SIG-M5 treated with dmso at 0.1 percent for 504 hours (cell line): ENCODE data around the gene CHM.
A peak's percentile ranks its signal among the peaks of the same experiment; 100 is the strongest.
"Not testable (repeated sequence)": the region's sequence is repeated elsewhere in the genome, so short reads cannot be mapped to it uniquely, and the experiment has no call there.

ENCODE experiments used
- DNase-seq: peaks from one replicate; lab custom pipeline; 2025; ENCODE audit not compliant: unreplicated experiment; lab: John Stamatoyannopoulos, UW

CHM gene, protein sequence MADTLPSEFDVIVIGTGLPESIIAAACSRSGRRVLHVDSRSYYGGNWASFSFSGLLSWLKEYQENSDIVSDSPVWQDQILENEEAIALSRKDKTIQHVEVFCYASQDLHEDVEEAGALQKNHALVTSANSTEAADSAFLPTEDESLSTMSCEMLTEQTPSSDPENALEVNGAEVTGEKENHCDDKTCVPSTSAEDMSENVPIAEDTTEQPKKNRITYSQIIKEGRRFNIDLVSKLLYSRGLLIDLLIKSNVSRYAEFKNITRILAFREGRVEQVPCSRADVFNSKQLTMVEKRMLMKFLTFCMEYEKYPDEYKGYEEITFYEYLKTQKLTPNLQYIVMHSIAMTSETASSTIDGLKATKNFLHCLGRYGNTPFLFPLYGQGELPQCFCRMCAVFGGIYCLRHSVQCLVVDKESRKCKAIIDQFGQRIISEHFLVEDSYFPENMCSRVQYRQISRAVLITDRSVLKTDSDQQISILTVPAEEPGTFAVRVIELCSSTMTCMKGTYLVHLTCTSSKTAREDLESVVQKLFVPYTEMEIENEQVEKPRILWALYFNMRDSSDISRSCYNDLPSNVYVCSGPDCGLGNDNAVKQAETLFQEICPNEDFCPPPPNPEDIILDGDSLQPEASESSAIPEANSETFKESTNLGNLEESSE

DNA sequence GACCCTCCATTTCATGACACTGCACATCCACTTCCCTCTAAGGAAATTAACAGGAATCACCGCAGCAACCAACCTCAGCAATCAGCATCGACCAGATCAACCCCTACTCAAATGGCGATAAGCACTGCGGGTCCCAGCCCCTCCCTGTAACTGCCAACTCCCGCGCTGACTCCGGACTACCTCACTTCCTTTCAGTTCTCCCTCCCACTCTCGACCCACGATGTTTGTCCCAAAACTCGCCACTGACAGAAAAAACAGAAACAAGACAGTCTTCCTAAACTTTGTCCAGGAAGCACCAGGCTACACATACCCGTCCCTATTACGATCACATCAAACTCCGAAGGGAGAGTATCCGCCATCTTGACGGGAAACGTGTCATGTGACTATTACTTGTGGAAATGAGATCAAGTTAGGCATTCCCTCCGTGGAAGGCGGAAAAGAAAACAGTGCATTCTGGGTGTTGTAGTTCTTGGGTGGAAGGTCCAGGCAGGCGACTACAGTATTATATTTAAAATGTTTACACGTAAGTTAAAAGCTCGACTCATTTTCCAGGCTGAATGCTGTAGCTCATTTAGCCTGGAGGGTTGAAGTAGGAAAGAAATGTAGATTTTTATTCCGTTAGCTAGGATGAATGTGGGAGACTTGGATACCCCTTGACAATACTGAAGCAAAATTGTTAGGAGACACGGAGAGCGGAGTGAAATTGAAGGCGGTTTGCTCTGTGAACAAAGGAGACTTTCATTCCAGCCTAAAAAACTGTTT, at the start of gene CHM:
Gene CHM (minus strand): TSS at position 385 of the 762 bp plus-strand sequence. CDS start 26 bp downstream, at position 359.
- no peak for DNase-seq

DNA sequence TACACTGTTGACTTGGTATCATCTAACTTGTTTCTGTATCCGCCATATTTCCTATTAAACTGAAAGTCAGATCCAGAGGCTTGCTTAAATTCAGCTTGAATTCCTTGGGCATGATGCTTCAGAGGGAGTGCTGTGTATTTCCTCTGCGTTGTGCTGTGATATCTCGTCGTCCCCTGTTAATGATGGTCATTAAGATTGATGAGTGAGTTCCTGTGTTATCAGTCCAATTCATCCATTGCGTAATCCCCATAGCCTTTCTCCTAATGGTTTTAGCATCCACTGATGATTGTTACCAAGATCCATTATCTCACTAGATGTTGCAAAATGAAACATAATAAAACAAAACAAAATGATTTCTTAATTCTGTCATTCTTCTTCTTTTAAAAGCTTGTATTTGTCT, 31.3 kb upstream of the CHM start:
- DNase-seq: no peak

DNA sequence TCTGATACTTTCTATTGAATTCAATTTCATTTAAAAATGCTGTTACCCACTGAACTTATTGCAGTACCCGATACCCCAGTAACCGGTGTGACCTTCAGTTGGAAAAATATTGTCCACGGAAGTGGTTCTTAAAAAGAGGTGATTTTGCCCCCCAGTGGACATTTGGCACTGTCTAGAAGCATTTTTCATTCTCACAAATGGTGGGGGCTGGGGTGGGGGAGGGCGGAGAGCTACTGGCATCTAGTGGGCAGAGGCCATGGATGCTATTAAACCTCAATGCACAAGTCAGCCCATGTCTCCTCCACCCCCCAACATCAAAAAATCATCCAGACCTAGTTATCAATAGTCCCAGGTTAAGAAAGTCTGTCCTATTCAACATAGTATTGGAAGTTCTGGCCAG, 19.6 kb upstream of the CHM start:
- DNase-seq: no peak

DNA sequence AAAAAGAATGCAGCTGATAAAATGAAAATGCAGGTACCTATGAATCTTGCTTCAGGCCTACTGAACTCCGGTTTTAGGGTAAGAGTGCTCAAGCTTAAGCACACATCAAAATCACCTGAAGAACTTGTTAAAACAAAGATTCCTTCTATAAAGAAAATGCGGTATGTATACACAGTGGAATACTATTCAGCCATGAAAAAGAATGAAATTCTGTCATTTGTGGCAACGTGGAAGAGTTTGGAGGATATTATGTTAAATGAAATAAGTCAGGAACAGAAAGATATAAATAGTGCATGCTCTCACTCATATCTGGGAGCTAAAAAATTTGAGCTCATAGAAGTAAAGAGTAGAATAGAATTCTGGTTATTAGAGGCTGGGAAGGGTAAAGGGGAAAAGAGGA, 14.0 kb upstream of the CHM start:
- no peak for DNase-seq

DNA sequence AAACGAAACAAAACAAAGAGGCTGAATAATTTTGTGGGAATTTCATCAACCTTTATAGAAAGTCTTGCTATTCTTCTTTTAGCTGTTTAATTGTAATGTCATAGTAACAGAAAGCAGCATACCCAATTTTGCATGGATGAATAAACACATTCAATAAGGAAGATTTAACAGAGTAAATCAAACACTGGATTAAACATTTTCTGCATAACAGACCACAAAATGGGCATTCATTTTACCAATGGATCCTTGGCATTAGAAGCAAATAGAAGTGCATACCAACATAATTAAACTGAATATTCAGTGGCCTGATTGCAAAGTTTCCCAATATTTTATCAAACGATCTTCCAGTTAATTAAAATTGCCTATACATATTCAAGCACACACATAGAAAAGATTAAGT, 4.4 kb upstream of the CHM start:
- no peak for DNase-seq

DNA sequence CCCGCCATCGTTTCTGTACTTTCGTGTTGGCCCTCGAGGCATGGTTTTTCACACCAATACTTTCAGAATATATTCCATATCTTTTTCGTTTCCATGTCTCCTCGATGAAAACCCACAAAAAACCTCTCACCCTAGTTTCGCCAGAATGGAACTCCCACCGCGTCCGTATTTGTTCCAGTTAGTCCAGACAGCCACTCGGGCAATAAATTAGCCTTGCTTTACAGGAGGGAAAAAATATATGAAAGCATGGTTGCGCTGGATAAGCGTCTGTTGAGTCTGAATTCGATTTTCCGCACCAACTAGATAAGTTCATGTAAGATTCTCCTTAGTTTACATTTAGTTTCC, 550 bp upstream of the CHM start:
- no peak for DNase-seq

DNA sequence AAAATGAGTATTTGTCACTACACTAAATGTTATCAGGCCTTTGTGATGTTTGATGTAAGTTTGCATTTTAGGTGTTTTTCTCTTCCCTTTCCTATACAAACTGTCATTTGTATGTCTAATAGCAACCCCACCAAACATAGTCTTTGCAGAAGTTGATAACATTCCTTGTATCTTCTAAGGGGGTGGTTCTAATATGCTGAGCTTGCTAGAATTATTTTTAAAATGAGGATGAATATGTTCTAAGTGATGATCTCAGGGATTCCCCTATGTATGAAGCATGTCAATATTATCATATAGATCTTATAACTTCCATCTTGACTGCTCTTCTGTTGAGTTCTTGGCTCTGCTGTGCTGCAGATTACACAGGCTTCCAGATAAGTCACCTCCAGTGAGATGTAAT, 3.1 kb downstream of the CHM start:
- DNase-seq: no peak

DNA sequence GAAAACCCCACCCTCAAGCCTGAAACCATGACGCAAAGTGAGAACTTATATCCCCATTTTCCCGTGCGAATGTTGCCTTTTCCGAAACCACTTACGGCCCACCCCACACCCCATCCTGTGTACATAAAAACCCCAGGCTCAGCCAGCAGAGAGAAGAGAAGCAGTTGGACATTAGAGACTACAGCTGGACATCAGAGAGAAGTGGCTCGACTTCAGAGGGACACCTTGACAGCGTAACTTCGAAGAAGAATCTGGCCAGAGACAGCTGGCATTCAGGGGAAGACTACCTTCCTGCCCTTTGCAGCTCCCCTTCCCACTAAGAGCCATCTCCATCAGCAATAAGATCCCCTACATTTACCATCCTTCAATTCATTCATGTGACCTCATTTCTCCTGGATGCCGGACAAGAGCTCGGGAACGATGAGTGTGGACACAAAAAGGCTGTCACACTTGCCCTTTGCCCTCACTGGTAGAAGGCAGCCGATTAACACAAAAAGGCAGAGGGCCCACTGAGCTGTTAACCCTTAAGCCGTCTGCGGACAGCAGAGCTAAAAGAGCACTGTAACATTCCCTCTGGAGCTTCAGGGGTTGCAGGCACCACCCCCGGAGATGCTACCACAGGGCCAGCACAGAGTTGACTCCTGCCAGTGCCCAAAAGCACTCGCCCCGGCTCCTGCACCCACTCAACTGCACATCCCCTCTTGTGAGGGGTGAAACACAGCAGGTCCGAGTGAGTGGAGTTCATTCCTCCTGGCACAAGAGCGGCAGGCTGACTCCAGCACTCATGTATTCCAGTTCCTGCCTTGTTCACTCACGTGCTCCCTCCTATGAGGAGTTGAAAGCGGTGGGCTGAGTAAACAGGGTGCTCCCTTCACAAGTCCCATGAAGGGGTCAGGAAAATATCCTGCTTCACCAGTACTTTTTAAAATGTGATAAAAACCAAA, 7.5 kb downstream of the CHM start:
- DNase-seq: no peak

DNA sequence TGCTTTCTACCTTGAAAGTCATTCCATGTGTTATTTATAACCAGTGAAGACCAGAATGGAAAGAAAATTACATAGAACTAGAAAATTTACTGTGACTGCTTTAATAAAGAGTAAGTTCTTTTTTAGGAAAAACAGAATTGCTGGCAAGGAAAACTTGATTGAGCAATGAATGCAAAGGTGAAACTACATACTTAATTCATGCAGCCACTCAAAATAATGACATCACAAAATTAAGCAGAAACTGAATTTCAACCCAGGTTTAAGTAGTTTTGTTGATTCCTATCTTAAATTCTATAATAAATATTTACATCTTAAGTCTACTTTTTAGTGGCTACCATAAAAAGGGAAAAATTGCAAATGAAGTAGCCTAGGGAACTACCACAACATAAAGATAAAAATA, 14.0 kb downstream of the CHM start:
- no peak for DNase-seq

DNA sequence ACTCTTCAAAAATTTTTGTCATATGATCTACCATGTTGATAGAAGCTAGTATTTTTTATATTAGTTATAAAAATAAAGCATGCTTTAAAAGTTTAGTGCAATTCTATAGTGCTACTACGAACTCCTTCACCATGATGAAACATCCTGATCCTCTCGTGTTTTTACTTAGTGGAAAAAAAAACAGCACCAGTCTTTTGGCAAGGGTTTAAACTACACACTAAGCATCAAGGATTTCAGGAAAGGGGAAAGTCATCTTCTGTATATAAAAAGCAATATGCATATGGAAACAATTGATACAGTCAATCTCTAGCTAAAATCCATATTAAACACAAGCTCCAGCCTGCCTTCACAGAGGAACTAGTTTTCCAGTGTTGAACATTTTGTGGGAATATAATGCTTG, 18.7 kb downstream of the CHM start:
- DNase-seq: no peak

DNA sequence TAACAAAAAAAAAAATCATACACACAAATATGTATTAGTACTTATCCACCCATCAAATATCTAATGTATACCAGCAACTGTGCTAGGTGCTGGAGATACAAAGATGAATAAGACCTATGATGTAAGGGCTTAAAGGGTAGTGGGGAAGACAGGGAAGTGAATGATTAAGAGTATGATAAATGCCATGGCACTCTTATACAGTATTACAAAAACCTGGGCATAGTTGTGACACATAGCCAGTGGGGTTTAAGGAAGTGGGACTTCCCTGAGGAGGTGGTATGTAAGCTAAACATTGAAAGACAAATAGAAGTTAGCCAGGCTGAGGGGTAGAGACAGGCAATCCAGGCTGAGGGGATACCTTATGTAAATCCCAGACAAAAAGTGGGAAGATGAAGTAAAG, 23.5 kb downstream of the CHM start:
- peak; percentile 3 for DNase-seq

DNA sequence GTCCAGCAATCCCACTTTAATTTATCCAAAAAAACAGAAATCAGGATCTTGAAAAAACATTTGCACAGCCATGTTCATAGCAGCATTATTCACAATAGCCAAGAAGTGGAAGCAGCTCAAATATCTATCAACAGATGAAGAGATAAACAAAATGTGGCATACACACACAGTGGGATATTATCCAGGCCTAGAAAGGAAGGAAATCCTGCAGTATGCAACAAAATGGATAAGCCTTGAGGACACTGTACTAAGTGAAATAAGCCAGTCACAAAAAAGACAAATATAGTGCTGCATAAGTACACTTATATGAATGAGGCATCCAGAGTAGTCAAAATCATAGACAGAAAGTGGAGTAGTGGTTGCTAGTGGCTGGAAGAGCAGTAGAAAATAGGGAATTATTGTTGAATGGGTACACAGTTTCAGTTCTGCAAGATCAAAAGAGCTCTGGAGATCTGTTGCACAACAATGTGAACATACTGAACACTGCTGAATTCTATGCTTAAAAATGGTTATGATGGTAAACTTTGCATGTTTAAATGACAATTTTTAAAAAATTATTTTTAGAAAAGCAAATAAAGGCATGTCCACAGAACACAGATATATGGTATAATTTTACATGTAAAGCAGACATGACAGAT, 25.6 kb downstream of the CHM start:
- DNase-seq: peak; percentile 38

DNA sequence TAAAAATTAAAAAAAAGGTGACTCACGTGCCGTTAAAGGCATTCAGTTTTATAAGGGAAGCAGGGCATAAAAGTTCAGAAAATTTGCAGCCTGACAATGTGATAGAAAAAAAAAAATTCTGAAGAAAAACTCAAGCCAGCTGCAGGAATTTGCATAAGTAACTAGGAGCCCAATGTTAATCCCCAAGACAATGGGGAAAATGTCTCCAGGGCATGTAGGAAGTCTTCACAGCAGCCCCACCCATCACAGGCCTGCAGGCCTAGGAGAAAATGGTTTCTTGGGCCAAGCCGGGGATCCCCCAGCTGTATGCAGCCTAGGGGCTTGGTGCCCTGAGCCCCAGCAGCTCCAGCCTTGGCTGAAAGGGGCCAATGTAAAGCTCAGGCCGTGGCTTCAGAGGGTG, 31.2 kb downstream of the CHM start:
- no peak for DNase-seq

DNA sequence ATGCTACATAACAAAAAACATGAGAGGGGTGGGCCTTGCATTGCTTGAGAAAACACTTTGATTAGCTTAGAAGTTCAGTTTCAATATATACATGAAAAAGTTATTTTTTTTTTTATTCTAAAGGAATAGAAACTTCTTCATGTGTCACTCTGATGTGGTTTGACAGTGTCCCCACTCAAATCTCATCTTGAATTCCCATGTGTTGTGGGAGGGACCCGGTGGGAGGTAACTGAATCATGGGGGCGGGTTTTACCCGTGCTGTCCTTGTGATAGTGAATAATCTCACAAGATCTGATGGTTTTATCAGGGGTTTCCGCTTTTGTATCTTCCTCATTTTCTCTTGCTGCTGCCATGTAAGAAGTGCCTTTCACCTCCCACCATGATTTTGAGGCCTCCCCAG, 32.4 kb downstream of the CHM start:
- not testable (repeated sequence) for DNase-seq

DNA sequence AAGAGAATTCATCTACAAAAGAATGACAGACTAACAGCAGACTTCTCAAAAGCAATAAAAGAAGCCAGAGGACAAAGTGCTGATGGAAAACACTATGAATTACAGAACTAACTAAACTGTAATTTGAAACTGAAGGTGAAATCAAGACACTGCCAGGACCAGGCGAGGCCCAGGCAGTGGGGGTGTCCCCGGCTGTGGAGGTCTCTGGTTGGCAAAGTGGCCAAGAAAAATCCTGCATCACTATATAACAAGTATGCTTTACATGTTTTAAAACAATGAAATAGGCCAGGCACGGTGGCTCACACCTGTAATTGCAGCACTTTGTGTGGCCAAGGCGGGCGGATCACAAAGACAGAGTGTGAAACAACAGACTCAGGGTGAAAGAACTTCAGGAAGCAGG, 32.9 kb downstream of the CHM start:
- DNase-seq: no peak

DNA sequence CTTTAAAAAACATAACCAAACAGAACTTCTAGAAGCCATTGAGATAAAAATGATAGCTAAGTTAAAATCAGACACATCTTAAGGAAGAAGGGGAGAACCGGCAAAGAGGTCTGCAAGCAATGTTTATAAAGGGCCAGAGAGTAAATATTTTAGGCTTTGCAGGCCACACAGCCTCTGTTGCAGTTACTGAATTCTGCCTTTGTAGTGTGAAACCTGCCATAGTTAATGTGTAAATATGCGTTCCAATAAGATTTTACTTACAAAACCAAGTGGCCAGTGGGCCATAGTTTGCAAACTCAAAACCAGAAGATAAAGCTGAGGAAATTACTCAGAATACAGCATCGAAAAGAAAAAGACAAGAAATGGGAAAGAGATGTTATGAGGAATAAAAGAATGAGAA, 33.6 kb downstream of the CHM start:
- DNase-seq: no peak

DNA sequence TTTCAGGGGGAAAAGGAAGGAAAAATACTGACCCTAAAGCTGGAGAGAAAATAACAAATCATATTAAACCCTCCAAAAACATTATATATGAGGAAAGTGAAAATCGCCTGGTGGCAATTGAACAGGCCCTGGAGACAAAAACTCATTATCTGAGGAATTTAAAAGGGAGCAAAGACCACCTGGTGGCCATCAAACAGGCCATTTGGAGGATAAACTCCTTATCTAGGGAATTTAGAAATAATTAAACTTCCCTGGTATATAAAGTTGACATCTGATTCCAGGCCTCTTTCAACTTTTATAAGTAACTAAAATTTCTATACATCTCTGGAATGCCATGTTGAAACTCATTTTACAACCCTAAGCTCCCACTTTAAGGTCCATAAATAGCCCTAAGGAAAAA, 35.2 kb downstream of the CHM start:
- no peak for DNase-seq

DNA sequence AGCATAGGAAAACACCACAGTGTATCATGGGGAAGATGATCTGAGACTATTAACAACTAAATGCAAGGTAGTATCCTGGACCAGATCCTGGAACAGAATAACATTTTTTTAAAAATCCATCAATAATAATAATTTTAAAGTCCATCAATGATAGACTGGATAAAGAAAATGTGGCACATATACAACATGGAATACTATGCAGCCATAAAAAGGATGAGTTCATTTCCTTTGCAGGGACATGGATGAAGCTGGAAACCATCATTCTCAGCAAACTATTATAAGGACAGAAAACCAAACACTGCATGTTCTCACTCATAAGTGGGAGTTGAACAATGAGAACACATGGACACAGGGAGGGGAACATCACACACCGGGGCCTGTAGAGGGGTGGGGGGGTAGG, 37.6 kb downstream of the CHM start:
- DNase-seq: not testable (repeated sequence)

DNA sequence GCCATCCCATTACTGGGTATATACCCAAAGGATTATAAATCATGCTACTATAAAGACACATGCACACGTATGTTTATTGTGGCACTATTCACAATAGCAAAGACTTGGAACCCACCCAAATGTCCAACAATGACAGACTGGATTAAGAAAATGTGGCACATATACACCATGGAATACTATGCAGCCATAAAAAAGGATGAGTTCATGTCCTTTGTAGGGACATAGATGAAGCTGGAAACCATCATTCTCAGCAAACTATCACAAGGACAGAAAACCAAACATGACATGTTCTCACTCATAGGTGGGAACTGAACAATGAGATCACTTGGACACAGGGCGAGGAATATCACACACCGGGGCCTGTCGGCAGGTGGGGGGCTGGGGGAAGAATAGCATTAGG, 39.5 kb downstream of the CHM start:
- DNase-seq: not testable (repeated sequence)

DNA sequence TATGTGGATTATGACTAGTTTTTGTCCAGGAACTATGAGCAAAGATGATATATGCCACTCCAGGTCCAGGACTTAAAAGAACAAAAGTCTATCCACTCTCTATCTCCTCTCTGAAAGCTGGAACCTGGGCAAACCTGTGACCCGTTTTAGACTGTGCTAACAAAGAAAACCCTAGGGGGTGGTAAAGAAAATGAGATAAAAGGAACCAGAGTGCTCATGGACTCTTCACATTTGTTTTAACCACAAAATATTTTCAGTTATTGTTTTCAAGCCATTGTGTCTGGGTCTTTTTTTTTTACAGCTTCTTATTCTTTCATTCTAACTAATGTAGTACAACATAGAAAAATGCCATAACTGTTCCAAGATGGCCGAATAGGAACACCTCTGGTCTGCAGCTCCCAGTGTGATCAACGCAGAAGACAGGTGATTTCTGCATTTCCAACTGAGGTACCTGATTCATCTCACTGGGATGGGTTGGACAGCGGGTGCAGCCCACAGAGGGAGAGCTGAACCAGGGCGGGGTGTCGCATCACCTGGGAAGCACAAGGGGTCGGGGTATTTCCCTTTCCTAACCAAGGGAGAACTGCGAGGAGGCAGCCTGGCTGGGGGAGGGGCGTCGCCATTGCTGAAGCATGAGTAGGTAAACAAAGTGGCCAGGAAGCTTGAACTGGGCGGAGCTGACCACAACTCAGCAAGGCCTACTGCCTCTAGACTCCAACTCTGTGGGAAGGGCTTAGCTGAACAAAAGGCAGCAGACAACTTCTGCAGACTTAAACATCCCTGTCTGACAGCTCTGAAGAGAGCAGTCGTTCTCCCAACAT, 45.1 kb downstream of the CHM start:
- DNase-seq: peak; percentile 2
